SK-N-MC (cell line): ENCODE results near the gene TRPM5.

ENCODE experiments used
- EZH2 ChIP-seq: fragments of 200-600 bp; sonication (generic); IDR thresholded peaks from one replicate; pipeline ENCODE4 v1.6.1; 2017; ENCODE audit warnings: antibody characterized with exemption
- FOXP2 ChIP-seq: optimal IDR thresholded peaks from 2 replicates; pipeline ENCODE3; 2011; ENCODE audit warnings: mild to moderate bottlenecking, moderate library complexity; ENCODE audit not compliant: insufficient read depth; ENCODE audit errors: extremely low read length, control extremely low read depth
- POLR2AphosphoS5 ChIP-seq: IDR thresholded peaks from 2 replicates; pipeline ENCODE4 v1.6.1; 2012; ENCODE audit warnings: mild to moderate bottlenecking, low read depth, low read length, borderline replicate concordance

DNA sequence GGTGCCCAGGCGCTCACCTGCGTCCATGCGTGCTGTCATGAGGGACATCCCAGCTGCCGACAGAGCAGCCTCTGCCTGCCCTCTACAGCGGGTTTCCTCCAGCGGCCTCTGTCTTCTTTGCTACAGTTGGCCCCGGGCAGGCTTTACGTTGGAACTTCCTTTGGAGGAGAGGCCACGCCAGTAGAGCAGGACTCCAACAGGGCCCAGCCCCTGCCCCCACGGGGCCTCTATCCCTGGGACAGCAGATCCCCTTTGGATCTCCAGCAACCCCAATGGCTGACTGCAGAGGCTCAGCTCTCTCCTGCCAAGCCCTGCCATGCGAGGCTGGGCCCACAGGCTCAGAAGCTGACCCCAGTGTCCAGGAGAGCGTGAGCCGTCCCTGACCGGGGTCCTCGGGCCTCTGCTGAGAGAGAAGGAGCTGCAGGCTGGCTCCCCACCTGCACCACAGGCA, 12.1 kb downstream of the TRPM5 start:
- TF ChIP-seq EZH2, result no peak
- no peak for TF ChIP-seq POLR2AphosphoS5
- no peak for TF ChIP-seq FOXP2
